NCI-H69 (cell line): Measurements from ENCODE around the gene ANO3.

ENCODE experiments used
- DNase-seq: peaks from one replicate; lab custom pipeline; 2025; lab: John Stamatoyannopoulos, UW

ANO3 gene

GRCh38 chr11:26493616-26494015 lies 161.7 kb downstream of the ANO3 start:
- peak; percentile 57 for DNase-seq

DNA sequence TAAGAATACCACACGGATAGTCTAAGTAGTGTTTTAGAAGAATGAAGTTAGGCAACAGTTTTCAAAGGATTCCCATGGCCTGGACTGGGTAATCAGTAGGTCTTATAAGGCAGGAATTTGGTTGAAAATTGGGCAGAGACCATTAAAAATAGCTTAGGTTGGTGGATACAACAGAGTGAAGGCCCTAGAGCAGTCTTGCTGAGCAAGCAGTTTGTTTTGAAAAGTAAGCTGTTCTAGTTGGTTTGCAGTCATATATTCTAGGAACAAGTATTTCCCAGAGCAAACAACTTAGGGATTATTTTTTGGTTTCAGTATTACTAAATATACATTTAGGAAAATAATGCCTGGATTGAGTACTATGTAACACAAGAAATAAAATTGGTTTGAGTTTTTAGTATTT lies 175.3 kb downstream of the ANO3 start:
- DNase-seq, result no peak

DNA sequence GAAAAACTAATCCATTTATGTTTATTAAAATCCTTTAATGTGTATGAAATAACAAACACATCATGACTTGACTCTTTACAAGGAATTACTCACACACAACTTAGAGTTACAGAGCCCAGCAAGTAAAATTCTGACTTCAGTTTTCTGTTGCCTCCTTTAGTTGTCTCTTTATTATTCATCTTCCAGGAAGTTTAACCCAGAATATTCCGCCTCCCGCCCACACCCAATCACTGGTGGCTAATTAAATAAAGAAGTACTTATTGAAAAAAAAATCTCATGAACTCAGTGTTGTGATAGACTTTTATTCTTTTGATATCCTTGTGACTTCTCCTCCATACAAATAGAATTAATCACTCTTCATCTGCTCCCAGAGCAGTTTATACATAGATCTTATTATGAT lies 178.2 kb downstream of the ANO3 start:
- no peak for DNase-seq

DNA sequence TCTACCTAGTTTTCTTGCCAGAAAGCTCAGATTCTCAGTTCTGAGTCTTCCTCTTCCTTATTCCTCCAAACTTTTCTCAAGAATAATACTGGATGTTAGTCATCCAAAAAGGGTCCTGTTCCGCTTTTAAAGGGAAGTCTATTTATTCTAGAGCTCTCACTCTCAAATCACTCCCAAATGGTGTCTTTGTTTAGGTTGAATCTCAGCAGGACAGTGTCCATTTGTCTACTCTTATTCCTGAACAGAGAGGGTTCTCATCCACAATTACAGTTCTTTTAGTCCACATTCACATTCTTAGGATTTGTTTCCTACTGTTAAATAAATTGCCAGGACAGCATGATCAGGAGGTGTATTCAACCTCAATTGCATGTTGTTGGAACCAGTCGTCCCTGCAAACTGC lies 178.8 kb downstream of the ANO3 start:
- peak; percentile 19 for DNase-seq

- DNase-seq, result no peak
Observed at GRCh38 chr11:26512196-26512595, 180.3 kb downstream of the ANO3 start.

DNA sequence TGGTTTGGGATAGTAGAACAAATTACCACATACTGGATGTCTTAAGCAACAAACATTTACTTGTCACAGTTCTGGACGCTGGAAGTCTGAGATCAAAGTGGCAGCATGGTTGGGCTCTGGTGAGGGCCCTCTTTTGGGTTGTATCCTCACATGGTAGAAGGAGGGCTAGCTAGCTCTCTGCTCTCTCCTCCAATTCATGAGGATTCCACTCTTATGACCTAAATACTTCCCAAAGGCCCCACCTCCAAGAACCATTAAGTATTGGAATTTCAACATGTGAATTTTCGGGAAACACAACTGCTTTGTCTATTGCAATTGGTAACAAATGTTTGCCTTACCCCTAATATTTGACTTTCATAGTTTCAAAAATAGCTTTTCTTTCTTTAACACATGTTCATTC lies 187.5 kb downstream of the ANO3 start:
- DNase-seq, result no peak

DNA sequence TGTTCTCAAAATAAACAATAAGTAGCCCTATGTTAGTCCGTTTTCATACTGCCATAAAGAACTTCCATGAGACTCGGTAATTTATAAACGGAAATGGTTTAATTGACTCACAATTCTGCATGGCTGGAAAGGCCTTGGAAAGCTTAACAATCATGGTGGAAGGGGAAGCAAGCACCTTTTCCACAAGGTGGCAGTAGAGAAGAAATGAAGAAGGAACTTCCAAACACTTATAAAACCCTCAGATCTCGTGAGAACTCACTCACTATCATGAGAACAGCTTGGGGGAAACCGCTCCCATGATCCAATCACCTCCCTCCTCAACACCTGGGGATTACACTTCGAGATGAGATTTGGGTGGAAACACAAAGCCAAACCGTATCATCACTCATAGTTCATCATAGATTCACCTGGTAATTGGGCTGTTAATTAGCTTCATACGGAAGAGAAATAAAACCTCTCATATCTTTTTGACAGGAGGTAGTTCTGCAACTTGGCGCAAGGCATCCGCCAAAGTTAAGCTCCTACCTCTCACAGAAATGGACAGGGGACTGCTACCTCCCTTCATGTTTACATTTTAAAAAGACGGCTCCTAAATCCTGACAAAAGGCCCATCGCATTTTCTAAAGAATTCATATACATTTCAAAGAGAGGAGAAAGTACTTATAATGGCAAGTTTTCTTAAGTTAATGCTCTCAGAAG lies 191.1 kb downstream of the ANO3 start:
- peak; percentile 76 for DNase-seq

DNA sequence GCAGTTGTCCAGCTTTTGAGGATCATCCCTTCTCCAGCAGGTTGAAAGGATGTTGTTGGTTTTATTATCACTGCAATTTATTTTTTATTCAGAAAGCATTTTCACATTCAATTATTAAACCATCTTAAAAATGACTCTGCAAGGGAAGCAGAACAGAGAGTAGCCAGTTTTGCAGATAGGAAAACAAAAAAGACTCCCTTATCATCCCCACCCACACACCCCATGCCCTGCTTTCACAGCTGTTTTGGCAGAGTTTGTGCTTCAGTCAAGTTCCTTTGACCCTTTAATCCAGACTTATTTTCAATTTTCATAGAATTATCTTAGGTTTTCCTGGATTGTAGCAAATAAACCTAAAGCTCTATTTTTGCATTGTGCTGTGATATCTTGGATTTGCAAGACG lies 195.8 kb downstream of the ANO3 start:
- DNase-seq, result no peak

DNA sequence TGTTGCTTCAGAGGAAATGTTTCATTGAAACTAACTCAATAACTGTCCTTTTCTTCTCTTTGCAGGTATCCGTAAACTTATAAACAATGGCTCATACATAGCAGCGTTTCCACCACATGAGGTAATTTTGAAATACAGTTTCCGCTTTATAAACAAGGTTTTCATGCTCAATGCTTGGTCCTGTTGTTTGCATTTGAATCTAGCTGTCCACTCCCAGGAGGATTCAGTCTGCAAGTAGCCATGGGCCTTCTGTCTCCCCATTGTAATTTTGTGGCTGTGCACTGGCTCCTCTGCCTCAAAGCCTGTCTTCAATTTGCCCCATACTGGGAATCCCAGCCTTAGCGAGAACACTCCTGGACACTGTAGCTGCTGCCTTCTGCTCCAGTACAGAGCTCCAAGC lies 205.4 kb downstream of the ANO3 start:
- peak; percentile 68 for DNase-seq

DNA sequence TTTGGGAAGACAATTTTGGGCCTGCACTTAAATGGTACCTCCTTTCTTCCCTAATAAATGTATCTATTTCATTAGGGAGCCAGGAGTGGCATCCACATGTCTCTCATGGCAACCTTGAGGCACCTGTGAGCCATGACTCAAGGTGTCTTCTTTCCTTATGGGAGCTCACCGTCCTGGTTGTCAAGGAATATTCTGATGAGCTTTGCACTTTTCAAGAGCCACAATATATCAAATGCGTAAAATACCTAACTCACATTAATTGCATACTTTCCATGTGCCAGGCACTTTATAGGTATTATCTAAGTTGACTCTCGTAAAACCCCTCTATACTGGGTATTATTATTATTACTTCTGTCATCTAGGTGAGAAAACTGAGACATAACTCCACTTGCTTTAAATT lies 207.6 kb downstream of the ANO3 start:
- no peak for DNase-seq

DNA sequence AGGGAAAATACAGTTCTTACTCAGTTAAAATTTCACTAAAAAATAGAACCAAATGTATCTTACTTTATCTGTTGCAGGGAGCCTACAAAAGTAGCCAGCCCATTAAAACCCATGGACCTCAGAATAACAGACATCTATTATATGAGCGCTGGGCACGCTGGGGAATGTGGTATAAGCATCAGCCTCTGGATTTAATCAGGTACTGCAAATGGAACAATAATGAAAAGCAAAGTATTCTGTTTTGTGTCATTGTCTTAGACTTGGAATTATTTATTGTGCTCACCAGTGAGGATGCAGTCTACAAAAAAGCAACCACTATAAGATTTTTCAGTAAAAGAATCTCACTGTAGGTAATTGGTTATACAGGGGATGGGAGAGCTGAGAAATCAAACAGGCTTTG lies 209.9 kb downstream of the ANO3 start:
- DNase-seq, result no peak

DNA sequence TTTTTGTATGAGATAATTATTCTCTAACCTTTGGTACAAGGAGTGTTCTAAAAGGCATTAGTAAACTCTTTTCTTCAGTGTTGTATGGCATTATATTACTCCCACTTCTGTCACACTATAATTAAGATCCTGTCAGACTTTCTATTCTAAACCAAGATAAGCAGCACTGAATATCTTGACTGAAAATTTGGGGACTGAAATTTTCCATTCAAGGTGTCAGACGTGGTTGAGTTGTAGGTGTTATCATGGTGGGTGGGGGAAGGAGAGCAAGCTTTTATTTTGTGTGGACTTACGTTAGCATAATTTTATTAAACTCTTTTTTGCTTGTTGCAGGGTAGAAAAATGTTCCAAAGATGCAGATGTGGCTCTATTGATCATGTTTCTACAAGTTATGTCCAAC lies 217.2 kb downstream of the ANO3 start:
- peak; percentile 32 for DNase-seq

DNA sequence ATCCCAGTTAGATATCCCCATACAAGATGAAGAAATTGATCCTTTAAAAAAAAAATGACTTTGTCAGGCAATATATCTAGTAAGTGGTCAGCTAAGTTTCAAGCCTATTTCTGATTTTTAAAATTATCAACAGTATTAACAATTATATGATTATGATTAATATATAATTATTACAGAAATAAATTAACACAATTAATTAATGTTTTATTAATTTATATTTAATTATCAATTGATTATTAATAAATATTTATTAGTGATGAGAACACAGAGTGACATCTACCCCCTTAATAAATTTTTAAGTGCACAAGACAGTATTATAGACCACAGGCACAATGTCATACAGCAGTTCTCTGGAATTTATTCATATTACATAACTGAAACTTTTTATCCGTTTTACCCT lies 218.1 kb downstream of the ANO3 start:
- DNase-seq, result no peak

DNA sequence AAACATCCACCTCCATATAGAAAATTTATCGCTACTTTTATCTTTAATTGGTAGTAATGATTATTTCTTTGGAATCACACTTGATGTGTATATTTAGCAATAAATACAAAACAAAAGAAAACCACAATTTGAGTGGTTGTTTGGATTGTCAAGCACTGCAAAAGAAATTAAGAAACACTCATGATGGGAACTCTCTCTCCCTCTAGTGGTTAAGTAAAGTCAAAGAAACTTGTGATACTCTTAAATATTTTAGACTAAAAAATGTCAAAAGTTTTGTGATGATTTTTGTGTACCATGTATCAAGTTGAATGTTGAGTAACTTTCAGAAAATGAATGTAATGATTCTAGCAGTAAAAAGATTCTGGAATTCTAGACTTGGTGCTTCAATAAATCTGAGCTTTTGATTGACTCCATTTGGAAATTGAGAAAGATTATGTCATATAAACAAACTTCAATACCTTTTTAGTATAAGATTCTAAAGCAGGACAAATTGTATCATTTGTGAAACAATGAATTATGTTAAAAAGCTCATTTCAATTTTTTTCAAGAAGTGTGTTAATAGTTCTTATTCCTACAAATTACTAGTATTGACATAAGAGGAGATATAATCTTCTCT lies 219.4 kb downstream of the ANO3 start:
- peak; percentile 41 for DNase-seq

- no peak for DNase-seq
Observed at GRCh38 chr11:26553182-26553581, 221.3 kb downstream of the ANO3 start.

- peak; percentile 70 for DNase-seq
Observed at GRCh38 chr11:26554455-26554854, 222.5 kb downstream of the ANO3 start.

DNA sequence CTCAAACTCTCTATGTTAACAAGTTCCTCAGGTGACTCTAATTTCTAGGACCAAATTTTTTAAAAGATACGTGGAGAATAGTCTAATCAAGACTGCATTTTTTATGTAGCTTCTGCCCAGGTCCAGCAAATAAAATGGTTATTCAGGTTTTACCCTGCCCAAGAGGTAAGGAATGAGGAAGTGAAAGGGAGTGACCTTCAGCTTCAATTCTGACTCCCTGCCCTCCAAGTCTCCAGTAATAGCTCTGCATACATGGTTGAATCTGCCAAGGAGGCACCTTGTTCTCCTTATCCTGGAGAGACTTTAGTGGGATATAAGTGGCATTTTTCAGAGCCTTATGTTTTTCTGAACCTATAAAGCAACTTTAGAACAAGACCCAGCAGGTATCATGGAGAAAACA lies 224.7 kb downstream of the ANO3 start:
- no peak for DNase-seq

- no peak for DNase-seq
Observed at GRCh38 chr11:26557666-26558065, 225.7 kb downstream of the ANO3 start.

GRCh38 chr11:26558190-26558589 lies 226.3 kb downstream of the ANO3 start:
- peak; percentile 91 for DNase-seq

DNA sequence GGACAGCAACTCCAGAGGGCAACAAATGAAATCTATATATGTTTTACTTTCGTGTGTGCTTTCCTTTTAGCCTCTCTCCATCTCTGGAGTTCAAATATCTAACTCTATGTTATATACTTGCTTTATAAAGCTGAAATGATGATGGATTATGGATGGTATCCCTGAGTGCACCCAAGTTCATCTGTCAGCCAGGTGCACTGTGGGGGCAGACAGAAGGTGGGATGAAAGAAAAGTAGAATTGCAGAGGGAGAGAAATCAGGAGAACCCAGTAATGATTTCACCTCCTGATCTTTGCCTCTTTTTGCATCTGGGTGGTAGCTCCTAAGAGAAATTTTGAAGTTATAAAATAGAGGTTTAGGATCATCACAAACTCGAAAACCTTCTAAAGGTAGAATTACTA lies 237.7 kb downstream of the ANO3 start:
- DNase-seq, result no peak

DNA sequence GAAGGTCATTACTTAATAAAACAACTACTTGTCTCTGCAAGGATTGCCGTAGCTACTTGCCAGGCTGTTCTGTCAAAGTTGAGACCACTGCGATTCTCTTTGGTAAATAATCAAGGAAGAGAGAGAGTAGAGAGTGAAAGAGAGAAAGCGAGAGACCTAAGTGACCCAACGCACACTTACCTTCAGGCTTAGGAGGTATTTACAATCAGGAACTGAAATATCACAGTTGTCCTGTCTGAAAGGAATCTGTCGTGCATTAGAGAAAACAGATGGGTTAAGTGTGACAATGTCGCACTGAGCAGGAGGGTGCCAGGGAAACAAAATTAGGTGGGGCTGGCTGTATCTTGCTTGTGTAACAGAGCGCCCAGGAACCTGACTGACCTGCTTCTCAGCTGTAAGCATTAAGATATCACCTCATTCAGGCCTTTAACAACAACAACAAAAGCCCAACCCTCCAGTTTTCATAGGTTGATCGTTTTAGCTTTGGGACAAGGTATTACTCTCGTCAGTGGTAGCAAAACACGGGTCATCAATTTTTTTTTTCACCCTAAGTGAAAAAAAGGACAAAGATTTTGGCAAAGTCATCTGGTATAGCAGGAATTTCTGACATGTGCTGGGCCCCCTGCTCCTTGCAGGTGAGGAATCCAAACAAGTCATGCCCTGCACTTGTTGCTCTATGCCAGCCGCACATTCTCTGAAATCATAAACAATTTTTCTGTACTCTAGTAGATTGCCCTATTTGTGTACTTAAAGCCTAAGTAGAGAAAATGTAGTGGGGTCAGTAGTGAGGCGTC lies 240.1 kb downstream of the ANO3 start, which contains the start of gene MUC15:
TSS of gene MUC15 (minus strand) at position 403 of the 794 bp plus-strand sequence. CDS start 5,169 bp downstream, outside the sequence.
- no peak for DNase-seq

GRCh38 chr11:26572770-26573402 lies 241.0 kb downstream of the ANO3 start:
- DNase-seq, result peak; percentile 21

DNA sequence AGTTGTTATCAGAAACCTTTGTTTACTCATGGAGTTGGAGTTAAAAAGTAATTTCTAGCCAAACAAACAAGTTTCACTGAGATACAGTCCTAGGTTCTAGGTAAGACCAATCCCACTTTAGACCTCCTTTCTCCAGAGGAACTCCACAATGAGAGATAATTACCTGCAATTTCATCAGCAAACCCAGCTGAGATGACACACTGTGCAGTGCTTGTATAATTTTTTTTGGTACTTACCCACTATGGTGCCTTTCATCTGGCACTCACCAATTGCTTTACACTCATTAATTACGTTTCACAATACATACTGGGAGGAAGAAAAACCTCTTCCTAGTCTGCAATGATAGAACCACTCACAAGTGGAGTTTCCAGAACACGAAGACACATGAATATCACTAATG lies 242.0 kb downstream of the ANO3 start:
- peak; percentile 97 for DNase-seq
